ENCODE measurements around the gene B2M.

Gene B2M

DNA sequence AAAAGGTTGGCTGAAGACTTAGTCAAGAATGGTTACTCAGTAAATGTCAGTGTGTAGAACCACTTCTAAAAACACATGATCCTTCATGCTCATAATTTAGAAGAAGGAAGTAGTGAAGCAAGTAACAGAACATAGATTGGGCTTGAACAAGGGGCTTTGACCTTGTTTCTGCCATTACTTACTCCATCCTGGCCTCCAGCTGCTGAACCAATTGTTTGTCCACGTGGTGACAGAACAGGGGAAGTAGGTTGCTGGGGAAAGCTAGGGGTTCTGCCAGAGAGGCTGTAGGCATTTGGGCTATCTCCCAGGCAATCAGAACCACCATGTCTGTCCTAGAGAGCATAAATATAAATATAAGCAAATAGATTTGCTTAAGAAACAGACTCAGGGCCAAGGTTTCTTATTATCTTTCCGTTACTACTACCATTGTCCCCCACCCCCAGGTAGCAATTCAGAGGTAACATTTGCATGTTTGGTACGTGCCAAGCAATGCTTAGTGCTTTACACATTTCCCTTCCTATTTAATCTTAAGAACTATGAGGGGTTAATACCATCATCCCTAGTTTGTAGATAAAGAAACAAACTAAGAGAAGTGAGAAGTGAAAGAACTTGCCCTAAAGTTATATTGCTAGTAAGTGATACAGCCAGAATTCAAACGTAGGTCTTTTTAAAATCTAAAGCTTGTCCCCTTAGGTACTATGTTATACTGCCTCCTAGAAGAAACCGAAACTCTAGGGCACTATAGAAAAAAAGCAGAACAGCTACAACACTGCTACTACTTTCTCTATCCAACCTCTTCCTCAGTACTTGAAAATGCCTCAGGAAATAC lies 44.9 kb upstream of the B2M start:
- TF ChIP-seq FOXP2 (optimal IDR thresholded peaks at IDR 0.05; ENCODE audit: borderline replicate concordance, extremely low read depth, extremely low read length, insufficient read depth) (no peak), TAF1 (IDR thresholded peaks at IDR 0.05; ENCODE audit: borderline replicate concordance, insufficient read depth, low read length) (no peak), POLR2AphosphoS5 (IDR thresholded peaks at IDR 0.05; ENCODE audit: low read depth, low read length) (no peak), REST (IDR thresholded peaks at IDR 0.05; ENCODE audit: insufficient read depth in 1 of 2, low read depth in 2 of 2, low read length in 2 of 2) (no peak), SIN3A (IDR thresholded peaks at IDR 0.05; ENCODE audit: borderline replicate concordance, insufficient read depth, low read length) (no peak)

GRCh38 chr15:44667039-44667360 lies 44.3 kb upstream of the B2M start:
- TF ChIP-seq SIN3A (IDR thresholded peaks at IDR 0.05; ENCODE audit: borderline replicate concordance, insufficient read depth, low read length) (no peak), REST (IDR thresholded peaks at IDR 0.05; ENCODE audit: insufficient read depth in 1 of 2, low read depth in 2 of 2, low read length in 2 of 2) (no peak), POLR2AphosphoS5 (IDR thresholded peaks at IDR 0.05; ENCODE audit: low read depth, low read length) (no peak), TAF1 (IDR thresholded peaks at IDR 0.05; ENCODE audit: borderline replicate concordance, insufficient read depth, low read length) (no peak), FOXP2 (optimal IDR thresholded peaks at IDR 0.05; ENCODE audit: borderline replicate concordance, extremely low read depth, extremely low read length, insufficient read depth) (no peak)

DNA sequence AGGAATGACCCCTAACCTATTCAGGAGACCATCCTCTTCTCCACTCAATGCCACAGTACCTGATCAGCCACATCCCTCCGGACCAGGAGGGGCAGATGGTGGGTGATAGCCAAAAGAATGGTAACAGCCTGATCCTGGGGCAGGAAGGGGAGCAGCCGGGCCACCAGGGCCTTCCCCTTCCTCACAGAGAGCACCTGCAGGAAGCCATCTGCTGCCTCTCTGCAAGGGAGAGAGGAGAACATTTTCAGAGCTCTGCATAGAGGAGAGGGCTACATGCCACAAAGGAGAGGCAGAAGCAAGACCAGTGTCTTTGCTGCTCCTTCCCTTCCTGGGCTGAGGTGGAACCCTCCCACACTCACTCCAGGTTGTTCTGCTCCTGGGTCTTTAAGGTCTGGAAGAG lies 42.4 kb upstream of the B2M start:
- TF ChIP-seq REST (IDR thresholded peaks at IDR 0.05; ENCODE audit: insufficient read depth in 1 of 2, low read depth in 2 of 2, low read length in 2 of 2), result no peak
- TF ChIP-seq FOXP2 (optimal IDR thresholded peaks at IDR 0.05; ENCODE audit: borderline replicate concordance, extremely low read depth, extremely low read length, insufficient read depth), result no peak
- no peak for TF ChIP-seq POLR2AphosphoS5 (IDR thresholded peaks at IDR 0.05; ENCODE audit: low read depth, low read length)
- TF ChIP-seq SIN3A (IDR thresholded peaks at IDR 0.05; ENCODE audit: borderline replicate concordance, insufficient read depth, low read length), result no peak
- no peak for TF ChIP-seq TAF1 (IDR thresholded peaks at IDR 0.05; ENCODE audit: borderline replicate concordance, insufficient read depth, low read length)

- TF ChIP-seq POLR2AphosphoS5 (IDR thresholded peaks at IDR 0.05; ENCODE audit: low read depth, low read length) (no peak), FOXP2 (optimal IDR thresholded peaks at IDR 0.05; ENCODE audit: borderline replicate concordance, extremely low read depth, extremely low read length, insufficient read depth) (no peak), REST (IDR thresholded peaks at IDR 0.05; ENCODE audit: insufficient read depth in 1 of 2, low read depth in 2 of 2, low read length in 2 of 2) (no peak), SIN3A (IDR thresholded peaks at IDR 0.05; ENCODE audit: borderline replicate concordance, insufficient read depth, low read length) (no peak)
These were observed 41.0 kb upstream of the B2M start for GRCh38 chr15:44670087-44670950.
